ENCODE data around the gene POU2AF2.
"Not testable (repeated sequence)": the region's sequence is repeated elsewhere in the genome, so short reads cannot be mapped to it uniquely, and the experiment has no call there.

POU2AF2 gene

GRCh38 chr11:111301004-111301841, 55.7 kb downstream of the POU2AF2 start:
- no peak for DNase-seq (ENCODE audit: low read depth in 2 of 3, low spot score in 1 of 3)

- no peak for DNase-seq (ENCODE audit: low read depth in 2 of 3, low spot score in 1 of 3)
Observed at GRCh38 chr11:111301842-111302118, 56.3 kb downstream of the POU2AF2 start.

GRCh38 chr11:111302298-111302697, 56.8 kb downstream of the POU2AF2 start:
- DNase-seq (ENCODE audit: low read depth in 2 of 3, low spot score in 1 of 3), result no peak

- DNase-seq (ENCODE audit: low read depth in 2 of 3, low spot score in 1 of 3), result no peak
Observed at GRCh38 chr11:111303461-111303860, 57.9 kb downstream of the POU2AF2 start.

- DNase-seq (ENCODE audit: low read depth in 2 of 3, low spot score in 1 of 3), result no peak
Observed at GRCh38 chr11:111305162-111305802, 59.8 kb downstream of the POU2AF2 start.

GRCh38 chr11:111305876-111306275, 60.4 kb downstream of the POU2AF2 start:
- DNase-seq (ENCODE audit: low read depth in 2 of 3, low spot score in 1 of 3), result no peak

- DNase-seq (ENCODE audit: low read depth in 2 of 3, low spot score in 1 of 3), result no peak
Observed at GRCh38 chr11:111306321-111306720, 60.8 kb downstream of the POU2AF2 start.

GRCh38 chr11:111307472-111308108, 62.1 kb downstream of the POU2AF2 start:
- no peak for DNase-seq (ENCODE audit: low read depth in 2 of 3, low spot score in 1 of 3)

- DNase-seq (ENCODE audit: low read depth in 2 of 3, low spot score in 1 of 3), result no peak
Observed at GRCh38 chr11:111308140-111308539, 62.6 kb downstream of the POU2AF2 start.

- no peak for DNase-seq (ENCODE audit: low read depth in 2 of 3, low spot score in 1 of 3)
Observed at GRCh38 chr11:111309215-111309915, 63.8 kb downstream of the POU2AF2 start.

GRCh38 chr11:111310088-111310487, 64.6 kb downstream of the POU2AF2 start:
- DNase-seq (ENCODE audit: low read depth in 2 of 3, low spot score in 1 of 3), result no peak

GRCh38 chr11:111310723-111311122, 65.2 kb downstream of the POU2AF2 start:
- DNase-seq (ENCODE audit: low read depth in 2 of 3, low spot score in 1 of 3), result no peak

- DNase-seq (ENCODE audit: low read depth in 2 of 3, low spot score in 1 of 3), result no peak
Observed at GRCh38 chr11:111312076-111312475, 66.6 kb downstream of the POU2AF2 start.

- no peak for DNase-seq (ENCODE audit: low read depth in 2 of 3, low spot score in 1 of 3)
Observed at GRCh38 chr11:111319296-111319695, 73.8 kb downstream of the POU2AF2 start.

GRCh38 chr11:111320199-111320598, 74.7 kb downstream of the POU2AF2 start:
- not testable (repeated sequence) for DNase-seq (ENCODE audit: low read depth in 2 of 3, low spot score in 1 of 3)

GRCh38 chr11:111320728-111321568, 75.4 kb downstream of the POU2AF2 start:
- no peak for DNase-seq (ENCODE audit: low read depth in 2 of 3, low spot score in 1 of 3)

- no peak for DNase-seq (ENCODE audit: low read depth in 2 of 3, low spot score in 1 of 3)
Observed at GRCh38 chr11:111322534-111322933, 77.0 kb downstream of the POU2AF2 start.

GRCh38 chr11:111324277-111324720, 78.8 kb downstream of the POU2AF2 start:
- no peak for DNase-seq (ENCODE audit: low read depth in 2 of 3, low spot score in 1 of 3)

- DNase-seq (ENCODE audit: low read depth in 2 of 3, low spot score in 1 of 3), result no peak
Observed at GRCh38 chr11:111325259-111325658, 79.7 kb downstream of the POU2AF2 start.

- no peak for DNase-seq (ENCODE audit: low read depth in 2 of 3, low spot score in 1 of 3)
Observed at GRCh38 chr11:111326824-111327223, 81.3 kb downstream of the POU2AF2 start.

All from stimulated activated CD4-positive, alpha-beta T cell treated with anti-CD3 and anti-CD28 coated beads, Interleukin-12 subunit alpha, Interleukin-12 subunit beta, amount 100 ng/mL, for 48 hours (primary cell).